Lower leg skin (tissue), 4 donors: Measurements from ENCODE around the gene LENEP. TPM values are rescaled to one million over a fixed set of nuclear protein-coding genes. Genes with fewer than 3 reads are reported as not detected.
"Not testable (repeated sequence)": the region's sequence is repeated elsewhere in the genome, so short reads cannot be mapped to it uniquely, and the experiment has no call there.

Experiments
- DNase-seq, 2 donors: peaks; one replicate each; pipeline ENCODE4 v3.0.0-alpha.2; 2019; ENCODE audit warnings: low spot score in 2 of 2
- H3K4me3 ChIP-seq: fragments of 200-600 bp; sonication (generic); 2 replicates; pipeline ENCODE4 v1.5.1; 2017; ENCODE audit warnings: mild to moderate bottlenecking, low read depth; ENCODE audit not compliant: poor library complexity, severe bottlenecking
- CTCF ChIP-seq, 3 donors: fragments of 450-650 bp; IDR thresholded peaks; one replicate each; pipeline ENCODE4 v1.5.1; 2016; ENCODE audit warnings: antibody characterized with exemption in 3 of 3, mild to moderate bottlenecking in 3 of 3, moderate library complexity in 2 of 3
- POLR2A ChIP-seq, 2 donors: fragments of 450-650 bp; IDR thresholded peaks; one replicate each; pipeline ENCODE4 v1.6.1; 2016 to 2017; ENCODE audit warnings: antibody characterized with exemption in 2 of 2, mild to moderate bottlenecking in 1 of 2, moderate library complexity in 1 of 2
- WGBS, 2 donors: methylation state at CpG; one replicate each; pipeline ENCODE4 v1.1.5; 2018; 5-methylcytosine and 5-hydroxymethylcytosine counted together
- intact Hi-C: fragments of 100-400 bp; cut with DNase I; formaldehyde crosslinking; loops from one replicate; pipeline ENCODE4 v1.15.0; 2023; ENCODE audit warnings: low total_unique reads
- total RNA-seq, 4 donors: library from RNA; depleted of rRNA; stranded (reverse); fragments of >200 nt; gene quantifications; one replicate each; pipeline ENCODE4 v1.1.0, GENCODE V29; 2016

Gene LENEP
- total RNA-seq, 4 donors from 2014 or later, result 1.4 TPM; not detected in 3

- no peak for DNase-seq
- TF ChIP-seq POLR2A (IDR thresholded peaks at IDR 0.05) (no peak), CTCF (IDR thresholded peaks at IDR 0.05) (no peak)
- WGBS, 2 donors, result 10% methylated on average over 17 of the region's 17 CpGs
- intact Hi-C loops, result no loop called here
- H3K4me3 ChIP-seq, result peak overlapping the region; percentile 66
Observed at GRCh38 chr1:154983776-154984466, 9.5 kb upstream of the LENEP start.

- 89 to 92% methylated on average over 4 of the region's 4 CpGs for WGBS, 2 donors
- intact Hi-C loops, DNase-seq, H3K4me3 ChIP-seq: not testable (repeated sequence)
Observed at GRCh38 chr1:154986736-154987135, 6.7 kb upstream of the LENEP start.

GRCh38 chr1:154987326-154987725 is 6.1 kb upstream of the LENEP start:
- no peak overlapping the region for H3K4me3 ChIP-seq
- intact Hi-C loops, result no loop called here
- TF ChIP-seq CTCF (IDR thresholded peaks at IDR 0.05), result no peak
- TF ChIP-seq POLR2A (IDR thresholded peaks at IDR 0.05), result no peak
- 63 to 76% methylated on average over 6 of the region's 6 CpGs for WGBS, 2 donors
- no peak for DNase-seq

GRCh38 chr1:154988058-154988954 is 5.1 kb upstream of the LENEP start:
- WGBS, 2 donors, result 89% methylated on average over 17 of the region's 17 CpGs
- DNase-seq, result no peak
- no peak overlapping the region for H3K4me3 ChIP-seq
- no peak for TF ChIP-seq CTCF (IDR thresholded peaks at IDR 0.05)
- no peak for TF ChIP-seq POLR2A (IDR thresholded peaks at IDR 0.05)
- intact Hi-C loops, result no loop called here

GRCh38 chr1:154989195-154989860 is 4.1 kb upstream of the LENEP start:
- TF ChIP-seq CTCF (IDR thresholded peaks at IDR 0.05), result no peak
- no peak for TF ChIP-seq POLR2A (IDR thresholded peaks at IDR 0.05)
- DNase-seq, result no peak
- intact Hi-C loops, result no loop called here
- WGBS, 2 donors, result 75 to 92% methylated on average over 3 of the region's 3 CpGs
- no peak overlapping the region for H3K4me3 ChIP-seq

- intact Hi-C loops, result no loop called here
- H3K4me3 ChIP-seq, result no peak overlapping the region
- no peak for DNase-seq
- 89 to 93% methylated on average over 8 of the region's 8 CpGs for WGBS, 2 donors
- TF ChIP-seq CTCF (IDR thresholded peaks at IDR 0.05), result no peak
- TF ChIP-seq POLR2A (IDR thresholded peaks at IDR 0.05), result no peak
Observed at GRCh38 chr1:154990276-154990675, 3.1 kb upstream of the LENEP start.
